Activated CD4-positive, alpha-beta T cell treated with anti-CD3 and anti-CD28 coated beads, Interleukin-2, Interleukin-6, amounts not matched to agents 100 ng/mL and 50 ng/mL, durations not matched to agents 16 hours and 8 hours (primary cell): ENCODE measurements around the gene PLXNB2.

Experiments
- DNase-seq: peaks from one replicate; pipeline ENCODE4 v3.0.0-alpha.2; 2020

Gene PLXNB2

DNA sequence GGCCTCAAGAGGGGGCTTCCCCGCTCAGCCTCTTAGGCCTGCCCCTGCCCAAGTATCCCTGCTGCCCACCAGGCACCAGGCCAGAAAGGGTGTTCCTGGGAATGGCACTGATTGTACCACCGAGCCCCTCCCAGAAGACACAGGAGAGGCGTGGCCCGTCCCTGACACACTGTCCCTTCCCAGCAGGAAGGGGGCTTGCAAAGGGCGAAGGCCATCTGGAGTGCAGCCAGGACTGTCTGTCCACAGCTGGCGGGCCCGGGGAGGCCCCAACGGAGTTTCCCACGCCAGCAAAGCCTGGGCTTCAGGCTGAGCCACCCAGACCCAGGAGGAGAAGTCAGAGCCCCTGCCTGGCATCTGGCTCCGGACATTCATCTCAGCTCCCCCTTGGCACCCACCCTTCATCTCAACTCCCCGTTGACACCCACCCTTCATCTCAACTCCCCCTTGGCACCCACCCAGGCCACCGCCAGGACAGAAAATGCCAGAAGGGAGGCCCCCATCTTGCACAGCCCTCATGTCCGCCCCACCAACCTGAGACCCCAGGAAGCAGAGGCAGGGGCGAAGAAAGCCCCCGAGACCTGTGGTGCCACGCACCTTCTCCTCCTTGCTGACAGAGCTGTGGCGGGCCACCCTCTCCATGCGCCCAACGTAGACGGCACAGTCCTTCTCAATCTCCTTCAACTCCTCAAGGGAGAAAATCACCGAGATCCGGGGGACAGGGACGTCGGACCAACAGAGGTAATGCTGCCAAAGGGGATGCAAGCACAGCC is 82.1 kb downstream of the PLXNB2 start:
- no peak for DNase-seq
